OCI-LY3 (cell line): ENCODE data around the gene CNPY4.

Experiments
- H2AFZ ChIP-seq: fragments of 200-600, 300-600 bp; shearing (Covaris generic); 2 replicates; pipeline ENCODE4 v1.6.0; 2014; ENCODE audit warnings: antibody characterized with exemption, low read depth, low read length
- H3K27ac ChIP-seq: fragments of 200-600, 300-600 bp; sonication (generic); 2 replicates; pipeline ENCODE4 v1.5.1; 2014; ENCODE audit warnings: mild to moderate bottlenecking, low read length, moderate library complexity, mixed read lengths
- H3K27me3 ChIP-seq: fragments of 200-600, 300-600 bp; sonication (generic); 2 replicates; pipeline ENCODE4 v1.6.1; 2014; ENCODE audit warnings: low read depth, low read length, mixed read lengths
- H3K36me3 ChIP-seq: fragments of 200-600, 300-600 bp; sonication (generic); replicated peaks from 2 replicates; pipeline ENCODE3; 2014; ENCODE audit warnings: low read depth, low read length, mixed read lengths
- H3K4me1 ChIP-seq: fragments of 300-600, 200-600 bp; sonication (generic); 2 replicates; pipeline ENCODE4 v1.6.1; 2014; ENCODE audit warnings: low read length, mixed read lengths
- H3K4me2 ChIP-seq: fragments of 200-600, 300-600 bp; sonication (generic); 2 replicates; pipeline ENCODE4 v1.6.1; 2014; ENCODE audit warnings: low read length, mixed read lengths
- H3K4me3 ChIP-seq: fragments of 300-600, 200-600 bp; sonication (generic); 2 replicates; pipeline ENCODE4 v1.5.1; 2014; ENCODE audit warnings: antibody characterized with exemption, mild to moderate bottlenecking, low read length, moderate library complexity
- H3K79me2 ChIP-seq: fragments of 300-600, 200-600 bp; shearing (Covaris generic); 2 replicates; pipeline ENCODE4 v1.6.1; 2014; ENCODE audit warnings: mild to moderate bottlenecking, low read length, mixed read lengths
- H3K9ac ChIP-seq: fragments of 300-600, 200-600 bp; shearing (Covaris generic); 2 replicates; pipeline ENCODE4 v1.6.0; 2014; ENCODE audit warnings: mild to moderate bottlenecking, low read length, moderate library complexity
- H3K9me3 ChIP-seq: fragments of 200-600, 300-600 bp; shearing (Covaris generic); 2 replicates; pipeline ENCODE4 v1.6.1; 2014; ENCODE audit warnings: low read length, mixed read lengths; ENCODE audit not compliant: insufficient read depth
- H4K20me1 ChIP-seq: fragments of 200-600, 300-600 bp; sonication (generic); 2 replicates; pipeline ENCODE4 v1.6.1; 2016; ENCODE audit warnings: low read length, mixed read lengths; ENCODE audit not compliant: insufficient read depth
- EZH2phosphoT487 ChIP-seq: fragments of 200-600 bp; shearing (Covaris generic); IDR thresholded peaks from 2 replicates; pipeline ENCODE4 v1.6.1; 2018; ENCODE audit warnings: antibody characterized with exemption, mixed run types, low read depth
- TF ChIP-seq, protein P1 (sequence below): fragments of 200-600, 300-600 bp; sonication (generic); IDR thresholded peaks from 2 replicates; pipeline ENCODE4 v1.5.1; 2014; ENCODE audit warnings: antibody characterized with exemption, low read length, low read depth

CNPY4 gene

DNA sequence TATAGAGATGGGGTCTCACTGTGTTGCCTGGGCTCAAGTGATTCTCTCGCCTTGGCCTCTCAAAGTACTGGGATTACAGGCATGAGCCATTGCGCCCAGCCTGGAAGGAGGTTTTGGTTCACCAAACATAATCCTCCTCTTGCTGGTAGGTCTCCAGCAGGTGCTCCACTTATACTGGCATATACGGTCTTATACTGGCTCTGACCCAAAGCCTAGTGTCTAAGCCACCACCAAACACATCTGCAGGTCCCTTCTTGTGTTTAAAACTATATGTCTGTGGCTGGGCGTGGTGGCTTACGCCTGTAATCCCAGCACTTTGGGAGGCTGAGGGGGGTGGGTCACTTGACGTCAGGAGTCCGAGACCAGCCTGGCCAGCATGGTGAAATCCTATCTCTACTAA is 12.7 kb downstream of the CNPY4 start:
- H3K4me1 ChIP-seq: peaks cover 13% of the 10 kb centered on the region
- no peak overlapping the region for H3K4me2 ChIP-seq
- H2AFZ ChIP-seq: no peak overlapping the region
- H3K27me3 ChIP-seq: no peaks in the 10 kb centered on the region
- H3K9me3 ChIP-seq: no peaks in the 10 kb centered on the region
- no peak overlapping the region for H3K9ac ChIP-seq
- no peak for TF ChIP-seq EZH2phosphoT487
- TF ChIP-seq, protein P1, sequence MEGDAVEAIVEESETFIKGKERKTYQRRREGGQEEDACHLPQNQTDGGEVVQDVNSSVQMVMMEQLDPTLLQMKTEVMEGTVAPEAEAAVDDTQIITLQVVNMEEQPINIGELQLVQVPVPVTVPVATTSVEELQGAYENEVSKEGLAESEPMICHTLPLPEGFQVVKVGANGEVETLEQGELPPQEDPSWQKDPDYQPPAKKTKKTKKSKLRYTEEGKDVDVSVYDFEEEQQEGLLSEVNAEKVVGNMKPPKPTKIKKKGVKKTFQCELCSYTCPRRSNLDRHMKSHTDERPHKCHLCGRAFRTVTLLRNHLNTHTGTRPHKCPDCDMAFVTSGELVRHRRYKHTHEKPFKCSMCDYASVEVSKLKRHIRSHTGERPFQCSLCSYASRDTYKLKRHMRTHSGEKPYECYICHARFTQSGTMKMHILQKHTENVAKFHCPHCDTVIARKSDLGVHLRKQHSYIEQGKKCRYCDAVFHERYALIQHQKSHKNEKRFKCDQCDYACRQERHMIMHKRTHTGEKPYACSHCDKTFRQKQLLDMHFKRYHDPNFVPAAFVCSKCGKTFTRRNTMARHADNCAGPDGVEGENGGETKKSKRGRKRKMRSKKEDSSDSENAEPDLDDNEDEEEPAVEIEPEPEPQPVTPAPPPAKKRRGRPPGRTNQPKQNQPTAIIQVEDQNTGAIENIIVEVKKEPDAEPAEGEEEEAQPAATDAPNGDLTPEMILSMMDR: no peak
- H3K36me3 ChIP-seq: no peaks in the 10 kb centered on the region
- H3K4me3 ChIP-seq: no peak overlapping the region
- H4K20me1 ChIP-seq: no peaks in the 10 kb centered on the region
- H3K79me2 ChIP-seq: peaks cover 4% of the 10 kb centered on the region; the same call in 1 of the 2 replicates
- H3K27ac ChIP-seq: no peak overlapping the region

DNA sequence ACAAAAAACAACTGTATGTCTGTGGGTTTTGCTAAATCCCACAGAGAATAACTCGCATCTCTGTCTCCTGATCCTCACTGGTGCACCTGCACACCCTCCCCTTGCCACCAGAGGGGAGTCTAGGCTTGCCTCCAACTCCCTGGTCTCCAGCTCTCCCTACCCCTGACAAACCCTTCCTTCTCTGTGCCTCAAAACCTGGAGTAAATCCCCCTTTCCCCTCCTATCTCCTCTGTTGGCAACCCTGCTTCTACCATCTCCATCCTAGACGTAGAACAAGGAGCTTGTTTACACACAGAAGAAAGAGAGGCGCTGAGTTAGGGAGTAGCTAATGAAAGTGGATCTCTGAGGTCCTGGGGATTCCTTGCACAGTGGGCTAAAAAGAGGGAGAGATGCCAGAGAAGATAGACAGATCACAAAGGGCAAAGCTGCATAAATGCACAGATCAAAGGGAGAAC is 13.3 kb downstream of the CNPY4 start:
- Histone ChIP-seq H2AFZ (no peak overlapping the region), H3K4me1 (peaks cover 14% of the 10 kb centered on the region), H3K4me3 (no peak overlapping the region), H3K4me2 (no peak overlapping the region), H3K27me3 (no peaks in the 10 kb centered on the region), H3K36me3 (no peaks in the 10 kb centered on the region), H3K9me3 (no peaks in the 10 kb centered on the region), H4K20me1 (no peaks in the 10 kb centered on the region), H3K79me2 (peaks cover 4% of the 10 kb centered on the region; the same call in 1 of the 2 replicates), H3K9ac (no peak overlapping the region), H3K27ac (no peak overlapping the region)
- no peak for TF ChIP-seq EZH2phosphoT487
- TF ChIP-seq, protein P1: peak; percentile 84

DNA sequence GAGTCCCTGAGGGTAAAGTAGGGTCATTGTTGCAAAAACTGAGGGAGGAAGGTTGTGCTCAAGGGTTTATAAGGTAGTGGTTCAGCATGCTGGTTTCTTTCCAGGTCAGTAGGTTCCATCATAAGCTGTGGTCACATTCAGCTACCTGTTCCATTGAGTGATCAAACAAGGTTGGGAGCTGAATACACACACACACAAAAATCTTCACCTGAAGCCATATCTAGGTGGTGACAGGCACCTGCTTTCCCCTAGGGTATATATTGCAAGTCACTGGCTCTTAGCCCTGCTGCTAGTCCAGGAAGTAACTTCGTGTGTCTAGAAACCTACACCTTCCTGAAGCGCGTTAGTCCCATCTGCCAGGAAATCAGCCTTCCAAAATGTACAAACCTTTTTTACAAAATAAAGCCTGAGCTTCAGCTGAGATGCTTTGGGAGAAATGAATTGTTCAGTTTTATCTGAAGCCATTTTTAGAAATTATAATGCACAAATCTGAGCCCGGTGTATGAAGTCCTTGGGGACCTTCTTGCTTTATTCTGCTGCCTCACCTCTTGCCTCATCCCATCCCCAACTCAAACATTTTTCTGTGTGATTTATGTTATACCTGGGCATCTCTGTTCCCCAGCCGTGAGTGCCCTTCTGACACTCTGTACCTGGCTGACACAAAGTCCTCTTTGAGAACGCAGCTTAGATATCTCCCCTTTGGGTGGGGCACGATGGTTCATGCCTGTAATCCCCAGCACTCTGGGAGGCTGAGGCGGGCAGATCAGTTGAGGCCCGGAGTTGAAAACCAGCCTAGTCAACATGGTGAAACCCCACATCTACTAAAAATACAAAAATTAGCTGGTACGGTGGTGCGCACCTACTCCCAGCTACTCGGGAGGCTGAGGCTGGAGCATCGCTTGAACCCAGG is 18.7 kb downstream of the CNPY4 start:
- TF ChIP-seq EZH2phosphoT487: no peak
- TF ChIP-seq, protein P1: no peak
- Histone ChIP-seq H3K36me3 (no peaks in the 10 kb centered on the region), H3K9ac (no peak overlapping the region), H4K20me1 (no peaks in the 10 kb centered on the region), H3K79me2 (no peaks in the 10 kb centered on the region), H3K9me3 (no peaks in the 10 kb centered on the region), H3K27me3 (peaks cover 2% of the 10 kb centered on the region; the same call in 1 of the 2 replicates), H3K4me1 (0 out of 2 replicates have a peak, but pooled peaks cover 8% of the 10 kb centered on the region), H2AFZ (0 out of 2 replicates have a peak overlapping the region, but pooled peaks have one; percentile 29), H3K4me3 (no peak overlapping the region), H3K4me2 (peak overlapping the region; percentile 22; the same call in 1 of the 2 replicates), H3K27ac (no peak overlapping the region)

DNA sequence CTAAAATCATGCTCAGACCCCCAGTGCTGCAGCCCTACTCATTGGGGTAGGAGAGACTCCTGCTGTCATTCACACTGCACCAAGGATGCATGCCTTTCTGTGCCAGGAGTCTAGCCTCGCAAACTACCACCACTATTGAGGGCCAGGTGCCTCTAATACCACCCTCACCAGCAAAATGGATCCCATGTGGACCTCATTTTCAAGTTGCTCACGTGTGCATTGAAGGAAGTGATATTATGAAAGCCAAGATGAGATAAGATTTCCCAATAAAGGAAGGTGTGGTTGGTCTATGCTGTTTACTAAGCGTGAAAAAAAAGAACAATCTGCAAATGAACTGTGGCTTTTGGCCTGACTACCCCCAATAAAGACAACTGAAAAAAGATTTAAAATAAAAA is 22.1 kb downstream of the CNPY4 start:
- Histone ChIP-seq H3K79me2 (no peaks in the 10 kb centered on the region), H3K27ac (no peak overlapping the region), H3K9ac (no peak overlapping the region), H3K36me3 (no peaks in the 10 kb centered on the region), H3K27me3 (peaks cover 2% of the 10 kb centered on the region; the same call in 1 of the 2 replicates), H3K4me1 (0 out of 2 replicates have a peak, but pooled peaks cover 8% of the 10 kb centered on the region), H3K9me3 (no peaks in the 10 kb centered on the region), H4K20me1 (no peaks in the 10 kb centered on the region), H2AFZ (no peak overlapping the region), H3K4me3 (no peak overlapping the region), H3K4me2 (no peak overlapping the region)
- no peak for TF ChIP-seq EZH2phosphoT487
- TF ChIP-seq, protein P1: no peak
